Thyroid gland (tissue), 4 donors: ENCODE data around the gene NGEF. TPM values are rescaled to one million over a fixed set of nuclear protein-coding genes. Genes with fewer than 3 reads are reported as not detected.

Experiments used
- DNase-seq, 2 donors: peaks; one replicate each; pipeline ENCODE4 v3.0.0-alpha.2; 2019
- H3K27ac ChIP-seq, 3 donors: fragments of 200-600 bp; sonication (generic); 1 replicate in 2 of 3; 2 replicates in 1 of 3; pipeline ENCODE4 v1.5.1; 2016 to 2019; ENCODE audit warnings: mild to moderate bottlenecking in 1 of 3, moderate library complexity in 1 of 3
- H3K27me3 ChIP-seq: fragments of 200-600 bp; sonication (generic); one replicate; pipeline ENCODE4 v1.5.1; 2019
- H3K36me3 ChIP-seq, 2 donors: fragments of 200-600 bp; sonication (generic); one replicate each; pipeline ENCODE4 v1.5.1; 2016 to 2019
- H3K4me1 ChIP-seq, 2 donors: fragments of 200-600 bp; sonication (generic); one replicate each; pipeline ENCODE4 v1.5.1; 2017 to 2019
- H3K4me3 ChIP-seq, 3 donors: fragments of 200-600 bp; sonication (generic); replicated peaks in 1 of 3; 1 replicate in 2 of 3; 2 replicates in 1 of 3; pipeline ENCODE4 v1.5.1; 2016; ENCODE audit warnings: mild to moderate bottlenecking in 1 of 3
- H3K9me3 ChIP-seq: fragments of 200-600 bp; sonication (generic); one replicate; pipeline ENCODE4 v1.5.1; 2017
- CTCF ChIP-seq, 6 experiments: fragments of 200-600 bp in 3 of 6; fragments of 450-650 bp in 3 of 6; sonication (generic) in 3 of 6; IDR thresholded peaks; one replicate each; pipeline ENCODE4 v1.5.1; 2016 to 2019; ENCODE audit warnings: antibody characterized with exemption in 6 of 6, mild to moderate bottlenecking in 2 of 6, inconsistent platforms in 1 of 6, moderate library complexity in 1 of 6
- POLR2A ChIP-seq, 2 donors: fragments of 450-650 bp; IDR thresholded peaks; one replicate each; pipeline ENCODE4 v1.6.1; 2017; ENCODE audit warnings: antibody characterized with exemption in 2 of 2, mild to moderate bottlenecking in 2 of 2, moderate library complexity in 1 of 2
- WGBS, 2 donors: methylation state at CpG; one replicate each; pipeline ENCODE4 v1.1.5; 2017; 5-methylcytosine and 5-hydroxymethylcytosine counted together
- intact Hi-C: fragments of 100-400 bp; cut with DNase I; formaldehyde crosslinking; loops from one replicate; pipeline ENCODE4 v1.15.1; 2023
- total RNA-seq, 4 donors: library from RNA; depleted of rRNA; stranded (reverse); fragments of >200 nt; gene quantifications; one replicate each; pipeline ENCODE4 v1.2.3, GENCODE V29; 2016

Gene NGEF
- total RNA-seq, 4 donors from 2014 or later = 0.11 to 2.1 TPM; not detected in 2

GRCh38 chr2:233025706-233026105 is 12.7 kb upstream of the NGEF start:
- no peak for DNase-seq
- no peaks in the 10 kb centered on the region for H3K27me3 ChIP-seq
- H3K4me3 ChIP-seq = no peak overlapping the region
- intact Hi-C loops = no loop called here
- H3K27ac ChIP-seq = no peak overlapping the region
- TF ChIP-seq POLR2A (IDR thresholded peaks at IDR 0.05) (no peak), CTCF (IDR thresholded peaks at IDR 0.05) (no peak)
- WGBS, 2 donors = 69 to 74% methylated on average over 7 of the region's 7 CpGs
- H3K4me1 ChIP-seq = no peaks in the 10 kb centered on the region
- no peaks in the 10 kb centered on the region for H3K9me3 ChIP-seq
- H3K36me3 ChIP-seq = no peaks in the 10 kb centered on the region

GRCh38 chr2:233023761-233024410 is 10.8 kb upstream of the NGEF start:
- H3K4me1 ChIP-seq = no peaks in the 10 kb centered on the region
- no peaks in the 10 kb centered on the region for H3K36me3 ChIP-seq
- intact Hi-C loops = no loop called here
- 92 to 94% methylated on average over 11 to 14 of the region's 14 CpGs for WGBS, 2 donors
- no peaks in the 10 kb centered on the region for H3K27me3 ChIP-seq
- H3K4me3 ChIP-seq = no peak overlapping the region
- TF ChIP-seq POLR2A (IDR thresholded peaks at IDR 0.05) = no peak
- TF ChIP-seq CTCF (IDR thresholded peaks at IDR 0.05) = no peak
- DNase-seq = no peak
- H3K27ac ChIP-seq = no peak overlapping the region
- H3K9me3 ChIP-seq = no peaks in the 10 kb centered on the region

GRCh38 chr2:233023007-233023760 is 10.1 kb upstream of the NGEF start:
- no peaks in the 10 kb centered on the region for H3K36me3 ChIP-seq

GRCh38 chr2:233022561-233022960 is 9.5 kb upstream of the NGEF start:
- TF ChIP-seq CTCF (IDR thresholded peaks at IDR 0.05) (no peak), POLR2A (IDR thresholded peaks at IDR 0.05) (no peak)
- H3K4me3 ChIP-seq = no peak overlapping the region
- no peak overlapping the region for H3K27ac ChIP-seq
- intact Hi-C loops = no loop called here
- DNase-seq = no peak
- no peaks in the 10 kb centered on the region for H3K4me1 ChIP-seq
- WGBS, 2 donors = 79 to 88% methylated on average over 5 to 7 of the region's 8 CpGs
- no peaks in the 10 kb centered on the region for H3K9me3 ChIP-seq
- no peaks in the 10 kb centered on the region for H3K27me3 ChIP-seq
- H3K36me3 ChIP-seq = no peaks in the 10 kb centered on the region

More at GRCh38 chr2:233023007-233023760, 10.1 kb upstream of the NGEF start:
- intact Hi-C loops = no loop called here
- Histone ChIP-seq H3K27me3 (no peaks in the 10 kb centered on the region), H3K4me3 (no peak overlapping the region), H3K4me1 (no peaks in the 10 kb centered on the region), H3K27ac (no peak overlapping the region), H3K9me3 (no peaks in the 10 kb centered on the region)
- DNase-seq = no peak
- 71 to 73% methylated on average over 15 to 18 of the region's 18 CpGs for WGBS, 2 donors
- TF ChIP-seq CTCF (IDR thresholded peaks at IDR 0.05) (no peak), POLR2A (IDR thresholded peaks at IDR 0.05) (no peak)

GRCh38 chr2:233021771-233022170 is 8.7 kb upstream of the NGEF start:
- no peaks in the 10 kb centered on the region for H3K27me3 ChIP-seq
- no peak overlapping the region for H3K27ac ChIP-seq
- no peaks in the 10 kb centered on the region for H3K36me3 ChIP-seq
- intact Hi-C loops = no loop called here
- no peak for DNase-seq
- 64 to 82% methylated on average over 8 of the region's 8 CpGs for WGBS, 2 donors
- H3K4me1 ChIP-seq = no peaks in the 10 kb centered on the region
- no peaks in the 10 kb centered on the region for H3K9me3 ChIP-seq
- TF ChIP-seq CTCF (IDR thresholded peaks at IDR 0.05) = no peak
- no peak for TF ChIP-seq POLR2A (IDR thresholded peaks at IDR 0.05)
- H3K4me3 ChIP-seq = no peak overlapping the region
